Measurements from ENCODE around the gene ANKAR. TPM values are rescaled to one million over a fixed set of nuclear protein-coding genes. Genes with fewer than 3 reads are reported as not detected.
"Not testable (repeated sequence)": the region's sequence is repeated elsewhere in the genome, so short reads cannot be mapped to it uniquely, and the experiment has no call there.

The ANKAR gene
- total RNA-seq, 2 experiments from 2014 or later = 4.8 to 9.3 TPM

DNA sequence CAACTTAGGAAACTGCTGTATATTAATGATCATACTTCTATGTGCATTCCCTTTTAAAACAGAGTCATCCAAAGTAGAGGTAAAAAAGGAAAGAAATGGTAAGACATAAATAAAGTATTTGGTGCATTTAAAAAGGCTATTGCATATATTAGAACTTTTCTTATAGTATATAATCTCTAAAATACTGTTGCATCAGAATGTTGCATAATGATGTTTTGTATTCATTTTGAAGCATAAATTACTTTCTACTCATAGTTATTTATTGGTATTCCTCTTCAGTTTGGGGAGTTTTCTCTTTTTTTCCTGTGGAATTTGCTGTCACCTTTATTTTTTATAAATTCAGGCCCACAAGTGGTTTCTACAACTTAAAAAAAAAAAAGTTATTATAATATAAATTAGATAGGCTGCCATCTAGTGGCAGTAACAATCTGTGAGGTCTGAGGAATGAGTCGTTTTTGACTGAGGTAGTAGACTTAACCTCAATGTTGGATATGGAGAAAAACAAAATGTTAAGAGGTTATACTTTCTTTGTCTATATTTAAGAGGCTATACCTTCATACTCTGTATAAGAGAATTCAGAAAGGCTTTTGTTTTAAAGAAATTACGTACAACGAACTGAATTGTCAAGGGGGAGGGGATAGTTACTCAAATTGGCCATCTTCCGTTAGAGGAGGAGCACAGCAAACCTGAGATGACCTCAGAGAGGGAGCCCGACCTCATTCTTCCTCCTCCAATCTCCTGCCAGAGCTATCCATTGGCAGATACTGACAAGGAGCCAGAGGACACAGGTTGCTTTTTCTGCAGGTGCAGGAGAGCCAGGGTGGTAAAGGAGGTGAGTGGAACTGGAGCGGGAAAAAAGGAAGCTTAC, 23.8 kb downstream of the ANKAR start:
- peak; percentile 68 for ATAC-seq
- no peaks in the 10 kb centered on the region for H3K36me3 Mint-ChIP-seq
- peak overlapping the region; percentile 70 for H3K27ac Mint-ChIP-seq
- CTCF ChIA-PET = interaction anchor here (0.8 to 2.7 kb wide), 7 partner anchors 13 to 38 kb away, joined by 3 to 37 read pairs (median 5); partner anchors contain the start of gene ASNSD1
- H3K4me1 Mint-ChIP-seq = peaks cover 2% of the 10 kb centered on the region
- no peaks in the 10 kb centered on the region for H3K9me3 Mint-ChIP-seq (ENCODE audit: low read depth)
- DNase-seq = peak; percentile 51
- peak overlapping the region; percentile 27 for H3K4me3 Mint-ChIP-seq
- no peaks in the 10 kb centered on the region for H3K27me3 Mint-ChIP-seq

DNA sequence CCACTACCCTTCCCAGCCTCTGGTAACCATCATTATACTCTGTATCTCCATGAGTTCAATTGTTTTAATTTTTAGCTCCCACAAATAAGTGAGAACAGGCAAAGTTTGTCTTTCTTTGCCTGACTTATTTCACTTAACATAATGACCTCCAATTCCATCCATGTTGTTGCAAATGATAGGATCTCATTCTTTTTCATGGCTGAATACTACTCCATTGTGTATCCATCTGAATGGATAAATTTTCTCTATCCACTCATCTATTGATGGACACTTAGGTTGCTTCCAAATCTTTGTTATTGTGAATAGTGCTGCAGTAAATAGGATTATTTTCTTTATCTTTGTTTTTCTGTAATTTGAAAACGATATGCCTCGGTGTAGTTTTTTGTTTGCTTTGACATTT, 26.2 kb downstream of the ANKAR start:
- Mint-ChIP-seq H3K4me1 (peaks cover 2% of the 10 kb centered on the region), H3K36me3 (peaks cover 1% of the 10 kb centered on the region), H3K4me3 (no peak overlapping the region), H3K27me3 (no peaks in the 10 kb centered on the region), H3K27ac (no peak overlapping the region), H3K9me3 (ENCODE audit: low read depth) (no peaks in the 10 kb centered on the region)
- ATAC-seq (no peak), DNase-seq (no peak)
- CTCF ChIA-PET = interaction anchor here (1.4 to 2.7 kb wide), 2 partner anchors 40 kb away, joined by 3 to 37 read pairs; partner anchors contain the start of gene ASNSD1

DNA sequence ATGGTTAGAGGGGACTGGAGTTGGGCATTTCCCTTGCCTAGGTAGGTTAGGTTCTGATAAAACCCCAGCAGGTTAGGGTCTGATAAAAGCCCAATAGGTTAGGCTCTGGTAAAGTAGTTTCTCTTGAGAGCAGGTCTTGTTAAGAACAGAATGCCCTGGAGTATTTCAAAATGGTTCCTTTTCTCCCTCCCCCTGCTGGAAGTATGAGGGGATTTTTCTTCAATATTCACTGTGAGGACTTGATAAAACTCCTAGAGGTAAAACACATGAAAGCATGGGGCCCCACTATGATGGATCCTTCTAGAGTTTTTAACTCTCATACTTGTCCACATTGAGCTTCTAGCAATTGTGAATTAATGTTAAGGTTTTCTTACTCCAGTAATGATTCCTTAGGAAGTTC, 27.6 kb downstream of the ANKAR start:
- H3K4me3 Mint-ChIP-seq = no peak overlapping the region
- H3K27me3 Mint-ChIP-seq = no peaks in the 10 kb centered on the region
- peaks cover 2% of the 10 kb centered on the region for H3K4me1 Mint-ChIP-seq
- H3K27ac Mint-ChIP-seq = no peak overlapping the region
- CTCF ChIA-PET = interaction anchor here (1.2 to 1.4 kb wide), 2 partner anchors 41 to 59 kb away, joined by 3 read pairs; no protein-coding TSS in a partner anchor
- ATAC-seq (no peak), DNase-seq (no peak)
- peaks cover 1% of the 10 kb centered on the region for H3K36me3 Mint-ChIP-seq
- no peaks in the 10 kb centered on the region for H3K9me3 Mint-ChIP-seq (ENCODE audit: low read depth)

DNA sequence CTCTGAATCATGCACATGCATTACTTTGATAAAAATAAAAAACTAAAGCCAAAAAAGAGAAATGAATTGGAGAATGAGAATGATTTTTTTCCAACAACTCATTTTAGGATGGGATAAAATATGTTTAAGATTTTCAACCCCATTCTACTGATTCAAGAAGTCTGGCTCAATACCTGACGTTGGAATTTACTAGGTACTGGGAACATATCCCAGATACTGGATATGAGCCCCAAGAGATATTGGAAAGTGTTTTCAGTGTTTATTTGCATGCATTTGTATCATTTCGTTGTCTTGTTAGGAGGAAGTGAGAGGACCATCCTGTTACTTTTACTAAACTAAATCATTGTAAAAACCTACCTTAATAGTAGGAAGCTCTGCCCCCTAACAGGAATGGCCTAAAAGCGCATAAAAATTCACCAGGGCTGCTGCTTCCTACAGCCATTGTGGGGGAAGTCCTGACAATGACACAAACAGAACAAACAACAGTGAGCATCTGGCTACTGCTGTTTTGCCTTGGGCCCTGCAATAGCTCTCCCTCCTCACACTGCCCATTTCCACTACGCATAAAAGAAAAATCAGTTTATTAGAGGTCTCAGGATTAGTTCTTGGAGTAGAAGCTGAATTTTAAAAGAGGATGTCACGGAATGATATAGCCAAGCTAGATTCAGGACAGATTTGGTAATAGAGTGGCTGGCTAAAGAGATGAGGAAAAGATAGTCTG, 35.2 kb downstream of the ANKAR start:
- no peaks in the 10 kb centered on the region for H3K27me3 Mint-ChIP-seq
- H3K27ac Mint-ChIP-seq = no peak overlapping the region
- no peak overlapping the region for H3K4me3 Mint-ChIP-seq
- ATAC-seq = no peak
- CTCF ChIA-PET = no interaction called here
- no peak for DNase-seq
- H3K36me3 Mint-ChIP-seq = peaks cover 10% of the 10 kb centered on the region
- no peaks in the 10 kb centered on the region for H3K4me1 Mint-ChIP-seq
- H3K9me3 Mint-ChIP-seq (ENCODE audit: low read depth) = peaks cover 2% of the 10 kb centered on the region

DNA sequence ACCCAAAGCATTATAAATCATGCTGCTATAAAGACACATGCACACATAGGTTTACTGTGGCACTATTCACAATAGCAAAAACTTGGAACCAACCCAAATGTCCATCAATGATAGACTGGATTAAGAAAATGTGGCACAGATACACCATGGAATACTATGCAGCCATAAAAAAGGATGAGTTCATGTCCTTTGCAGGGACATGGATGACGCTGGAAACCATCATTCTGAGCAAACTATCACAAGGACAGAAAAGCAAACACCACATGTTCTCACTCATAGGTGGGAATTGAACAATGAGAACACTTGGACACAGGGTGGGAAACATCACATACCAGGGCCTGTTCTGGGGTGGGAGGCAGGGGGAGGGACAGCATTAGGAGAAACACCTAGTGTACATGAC, 43.1 kb downstream of the ANKAR start:
- H3K27me3 Mint-ChIP-seq; H3K4me3 Mint-ChIP-seq; H3K36me3 Mint-ChIP-seq; ATAC-seq; H3K9me3 Mint-ChIP-seq (ENCODE audit: low read depth); H3K27ac Mint-ChIP-seq; H3K4me1 Mint-ChIP-seq; DNase-seq; CTCF ChIA-PET: not testable (repeated sequence)

DNA sequence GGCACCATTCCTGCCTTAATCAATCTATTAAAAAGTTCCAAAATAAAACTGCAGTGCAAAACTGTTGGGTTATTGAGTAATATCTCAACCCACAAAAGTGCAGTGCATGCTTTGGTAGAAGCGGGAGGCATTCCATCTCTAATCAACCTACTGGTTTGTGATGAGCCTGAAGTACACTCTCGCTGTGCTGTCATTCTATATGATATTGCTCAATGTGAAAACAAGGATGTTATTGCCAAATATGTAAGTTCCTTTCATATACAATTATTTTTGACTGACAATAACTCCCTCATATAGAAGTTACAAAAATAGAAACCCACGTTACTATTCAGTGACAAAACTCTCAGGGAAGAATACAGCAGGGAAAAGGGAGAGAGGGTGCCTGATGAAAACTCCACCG, 45.1 kb downstream of the ANKAR start:
- CTCF ChIA-PET = no interaction called here
- Mint-ChIP-seq H3K4me3 (no peak overlapping the region), H3K27me3 (no peaks in the 10 kb centered on the region), H3K27ac (no peak overlapping the region), H3K4me1 (peaks cover 5% of the 10 kb centered on the region), H3K36me3 (peaks cover 1% of the 10 kb centered on the region), H3K9me3 (ENCODE audit: low read depth) (peaks cover 2% of the 10 kb centered on the region)
- DNase-seq (no peak), ATAC-seq (no peak)

DNA sequence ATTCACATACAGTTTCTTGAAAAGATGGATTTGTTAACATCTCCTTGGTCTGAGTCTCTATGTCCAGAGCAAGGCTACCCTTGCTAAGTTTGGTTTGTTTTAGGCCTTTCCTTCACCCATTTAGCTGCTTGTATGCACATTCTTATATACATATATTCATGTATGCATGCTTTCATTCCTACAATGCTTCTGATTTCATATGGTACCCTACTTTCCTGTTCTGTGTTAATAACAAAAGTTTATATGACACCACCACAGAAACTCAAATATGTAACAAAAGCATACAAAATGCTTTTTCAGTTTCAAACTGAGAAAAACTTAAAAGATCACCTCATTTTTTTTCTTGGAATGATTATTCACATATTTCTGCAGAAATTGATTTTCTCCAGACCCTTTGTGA, 48.7 kb downstream of the ANKAR start:
- no peaks in the 10 kb centered on the region for H3K36me3 Mint-ChIP-seq
- H3K27ac Mint-ChIP-seq = no peak overlapping the region
- peaks cover 5% of the 10 kb centered on the region for H3K4me1 Mint-ChIP-seq
- CTCF ChIA-PET = no interaction called here
- H3K9me3 Mint-ChIP-seq (ENCODE audit: low read depth) = no peaks in the 10 kb centered on the region
- H3K4me3 Mint-ChIP-seq = no peak overlapping the region
- DNase-seq (no peak), ATAC-seq (no peak)
- no peaks in the 10 kb centered on the region for H3K27me3 Mint-ChIP-seq

Other genes starting within 250 kb of the ANKAR start
- 10 to 100 TPM; 41.1 to 55.5 TPM for gene WDR75, start 233.2 kb upstream of the ANKAR start, total RNA-seq
- 1 to 10 TPM in 1 of 2 experiments, under 1 TPM in 1; 0.47 to 1.3 TPM for gene SLC40A1, start 93.9 kb upstream of the ANKAR start, total RNA-seq
- 10 to 100 TPM; 30.7 to 39.1 TPM for gene ASNSD1, start 13.2 kb upstream of the ANKAR start, total RNA-seq
- gene OSGEPL1, start 88.1 kb downstream of the ANKAR start, total RNA-seq = 10 to 100 TPM in 1 of 2 experiments, 1 to 10 TPM in 1; 10.0 to 11.3 TPM
- 10 to 100 TPM; 62.0 to 76.7 TPM for gene ORMDL1, start 109.7 kb downstream of the ANKAR start, total RNA-seq
- gene PMS1, start 109.8 kb downstream of the ANKAR start, total RNA-seq = 10 to 100 TPM; 40.9 to 42.1 TPM